Stimulated activated CD8-positive, alpha-beta memory T cell treated with anti-CD3 and anti-CD28 coated beads, Interleukin-15, amount 100 ng/mL, for 48 hours (primary cell): ENCODE results near the gene POLR2E.
A peak's percentile ranks its signal among the peaks of the same experiment; 100 is the strongest.

ENCODE experiments used
- DNase-seq, 2 donors: peaks; one replicate each; pipeline ENCODE4 v3.0.0-alpha.2; 2020; ENCODE audit warnings: low read depth in 2 of 2

The POLR2E gene

GRCh38 chr19:1064661-1065605 is 30.2 kb downstream of the POLR2E start:
- DNase-seq: peak in 1 of 2 donors; percentile 69

GRCh38 chr19:1063909-1064660 is 31.1 kb downstream of the POLR2E start:
- no peak for DNase-seq

GRCh38 chr19:1063030-1063908 is 31.9 kb downstream of the POLR2E start:
- DNase-seq: peak in 1 of 2 donors; percentile 64

- DNase-seq: no peak
Measured at GRCh38 chr19:1062387-1063029, 32.7 kb downstream of the POLR2E start.

- no peak for DNase-seq
Measured at GRCh38 chr19:1061987-1062386, 33.2 kb downstream of the POLR2E start.

GRCh38 chr19:1060689-1061088 is 34.5 kb downstream of the POLR2E start:
- no peak for DNase-seq

- DNase-seq: no peak
Measured at GRCh38 chr19:1058112-1058511, 37.1 kb downstream of the POLR2E start.

GRCh38 chr19:1057176-1057855 is 37.9 kb downstream of the POLR2E start:
- DNase-seq: no peak

GRCh38 chr19:1055886-1056620 is 39.1 kb downstream of the POLR2E start:
- DNase-seq: no peak

GRCh38 chr19:1055028-1055425 is 40.1 kb downstream of the POLR2E start:
- DNase-seq: no peak

- DNase-seq: no peak
Measured at GRCh38 chr19:1054102-1055027, 40.8 kb downstream of the POLR2E start.

- DNase-seq: no peak
Measured at GRCh38 chr19:1053176-1054101, 41.7 kb downstream of the POLR2E start.

GRCh38 chr19:1052349-1052975 is 42.7 kb downstream of the POLR2E start:
- no peak for DNase-seq

GRCh38 chr19:1051791-1052190 is 43.4 kb downstream of the POLR2E start:
- no peak for DNase-seq

GRCh38 chr19:1050989-1051788 is 44.0 kb downstream of the POLR2E start:
- DNase-seq: no peak

GRCh38 chr19:1049800-1050199 is 45.4 kb downstream of the POLR2E start:
- no peak for DNase-seq
